GM13977 (cell line): ENCODE data around the gene GALNT15.

Source experiments
- DNase-seq: peaks from one replicate; pipeline ENCODE4 v3.0.0; 2012; ENCODE audit warnings: low spot score
- in situ Hi-C: fragments of 300-500 bp; cut with MboI; formaldehyde crosslinking; loops from one replicate; pipeline ENCODE4 v1.12.0; 2022; ENCODE audit warnings: low sequenced_read_pairs, low pct_unique_long_range_greater_than_20kb, mixed read lengths, inconsistent platforms; ENCODE audit not compliant: unreplicated experiment
- TF ChIP-seq, protein P1 (sequence below): IDR thresholded peaks from 2 replicates; pipeline ENCODE4 v1.5.1; 2012; ENCODE audit warnings: mild to moderate bottlenecking, control low read depth; ENCODE audit not compliant: insufficient read depth; ENCODE audit errors: extremely low read depth, missing control alignments

Gene GALNT15

DNA sequence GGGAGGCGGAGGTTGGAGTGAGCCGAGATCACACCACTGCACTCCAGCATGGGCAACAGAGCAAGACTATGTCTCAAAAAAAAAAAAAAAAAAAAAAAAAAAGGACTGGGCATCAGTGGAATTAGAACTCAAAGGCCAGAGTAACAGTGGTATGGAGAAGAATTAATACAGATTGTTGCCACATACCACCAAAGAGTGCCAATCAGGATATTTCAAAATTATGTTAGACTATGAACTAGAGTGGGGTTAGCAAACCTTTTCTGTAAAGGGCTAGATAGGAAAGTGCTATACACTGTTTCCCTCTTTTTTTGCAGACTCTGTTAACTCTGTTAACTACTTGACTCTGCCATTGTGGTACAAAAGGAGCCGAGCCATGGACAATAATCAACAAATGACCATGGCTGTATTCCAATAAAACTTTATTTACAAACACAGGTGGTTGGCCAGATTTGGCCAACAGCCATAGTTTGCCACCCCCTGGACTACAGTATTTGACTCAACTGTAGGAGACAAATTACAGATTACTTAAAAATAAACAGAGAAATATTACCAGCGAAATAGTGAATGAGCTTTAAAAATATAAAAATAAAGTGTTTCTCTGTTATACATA, 61.7 kb downstream of the GALNT15 start:
- TF ChIP-seq, protein P1, sequence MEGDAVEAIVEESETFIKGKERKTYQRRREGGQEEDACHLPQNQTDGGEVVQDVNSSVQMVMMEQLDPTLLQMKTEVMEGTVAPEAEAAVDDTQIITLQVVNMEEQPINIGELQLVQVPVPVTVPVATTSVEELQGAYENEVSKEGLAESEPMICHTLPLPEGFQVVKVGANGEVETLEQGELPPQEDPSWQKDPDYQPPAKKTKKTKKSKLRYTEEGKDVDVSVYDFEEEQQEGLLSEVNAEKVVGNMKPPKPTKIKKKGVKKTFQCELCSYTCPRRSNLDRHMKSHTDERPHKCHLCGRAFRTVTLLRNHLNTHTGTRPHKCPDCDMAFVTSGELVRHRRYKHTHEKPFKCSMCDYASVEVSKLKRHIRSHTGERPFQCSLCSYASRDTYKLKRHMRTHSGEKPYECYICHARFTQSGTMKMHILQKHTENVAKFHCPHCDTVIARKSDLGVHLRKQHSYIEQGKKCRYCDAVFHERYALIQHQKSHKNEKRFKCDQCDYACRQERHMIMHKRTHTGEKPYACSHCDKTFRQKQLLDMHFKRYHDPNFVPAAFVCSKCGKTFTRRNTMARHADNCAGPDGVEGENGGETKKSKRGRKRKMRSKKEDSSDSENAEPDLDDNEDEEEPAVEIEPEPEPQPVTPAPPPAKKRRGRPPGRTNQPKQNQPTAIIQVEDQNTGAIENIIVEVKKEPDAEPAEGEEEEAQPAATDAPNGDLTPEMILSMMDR = no peak
- in situ Hi-C loops = no loop called here
- DNase-seq = no peak

DNA sequence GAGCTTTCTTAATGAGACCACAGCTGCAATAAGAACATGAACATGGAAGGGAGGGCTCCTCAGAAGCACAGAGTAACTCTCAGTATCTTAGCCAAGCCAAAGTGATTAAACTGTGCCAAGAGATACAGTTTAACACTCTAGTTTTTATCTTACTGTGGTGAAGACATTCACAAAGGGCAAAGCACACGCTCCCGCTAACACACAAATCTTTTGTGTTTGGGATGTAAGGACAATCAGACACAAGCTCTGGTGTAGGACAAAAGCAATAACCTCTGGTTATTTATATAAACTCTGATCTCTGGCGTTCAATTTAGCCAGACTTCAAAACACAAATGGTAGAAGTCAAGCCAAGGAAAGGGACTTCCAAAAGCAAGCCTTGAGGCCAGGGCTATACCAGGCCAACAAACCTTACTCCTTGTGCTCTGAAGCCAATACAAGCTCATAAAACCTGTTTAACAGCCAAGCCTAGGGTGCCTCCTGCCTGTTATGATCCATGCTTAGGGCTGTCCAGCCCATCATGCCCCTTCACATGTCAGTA, 62.4 kb downstream of the GALNT15 start:
- no peak for DNase-seq
- in situ Hi-C loops = no loop called here
- TF ChIP-seq, protein P1 = no peak

DNA sequence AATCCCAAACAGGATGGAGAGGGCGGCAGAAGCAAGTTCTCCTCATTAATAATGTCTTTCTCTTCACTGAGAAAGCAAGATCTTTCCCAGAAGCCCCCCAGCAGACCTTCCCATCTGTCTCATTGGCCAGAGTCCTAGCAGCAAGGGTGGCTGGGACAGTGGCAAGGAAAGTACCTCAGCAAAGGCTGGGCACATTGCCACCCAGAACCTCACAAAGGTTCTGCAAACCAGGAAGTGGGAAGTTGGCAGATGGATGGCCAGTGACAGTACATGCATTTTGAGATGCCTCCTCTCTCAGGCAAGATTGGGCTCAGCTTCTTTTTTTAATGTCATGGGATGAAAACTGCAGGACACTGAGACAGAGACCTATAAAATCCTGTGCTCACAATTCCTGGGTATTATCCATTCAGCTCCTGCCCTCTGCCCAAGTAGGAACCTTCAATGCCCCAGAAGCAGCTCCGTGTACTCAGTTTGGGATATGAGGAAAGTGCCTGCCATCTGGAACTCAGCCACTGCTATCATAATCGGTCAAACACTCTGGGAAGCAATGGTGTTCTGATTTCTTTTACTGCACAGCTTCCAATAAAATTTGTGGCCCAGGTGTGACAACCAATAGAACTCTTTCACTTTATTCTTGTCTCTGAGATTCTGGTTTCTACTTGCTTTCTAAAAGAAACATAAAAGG, 64.7 kb downstream of the GALNT15 start:
- in situ Hi-C loops = no loop called here
- DNase-seq = no peak
- TF ChIP-seq, protein P1 = no peak

DNA sequence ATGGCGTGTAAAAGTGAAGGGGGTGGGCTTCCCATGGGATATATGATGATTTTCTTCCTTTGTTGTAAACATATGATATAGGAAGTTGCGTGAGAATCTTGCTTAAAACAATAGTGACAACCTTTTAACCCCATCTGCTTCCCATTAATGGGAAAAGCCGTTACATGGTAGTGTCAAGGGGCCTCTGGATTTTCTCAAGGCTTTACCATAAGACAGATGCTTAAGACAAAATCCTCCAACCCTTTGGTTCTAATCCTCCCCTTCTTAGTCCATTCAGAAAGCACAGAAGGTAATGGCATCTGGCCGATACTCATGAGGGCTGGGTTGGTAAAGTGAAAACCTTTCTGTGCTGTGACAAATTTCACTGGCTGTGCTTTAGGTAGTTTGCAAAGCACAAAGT, 65.3 kb downstream of the GALNT15 start:
- DNase-seq = no peak
- TF ChIP-seq, protein P1 = no peak
- in situ Hi-C loops = loop anchor here (10.0 kb wide), 1 partner anchor 185 kb away; no protein-coding TSS in a partner anchor

DNA sequence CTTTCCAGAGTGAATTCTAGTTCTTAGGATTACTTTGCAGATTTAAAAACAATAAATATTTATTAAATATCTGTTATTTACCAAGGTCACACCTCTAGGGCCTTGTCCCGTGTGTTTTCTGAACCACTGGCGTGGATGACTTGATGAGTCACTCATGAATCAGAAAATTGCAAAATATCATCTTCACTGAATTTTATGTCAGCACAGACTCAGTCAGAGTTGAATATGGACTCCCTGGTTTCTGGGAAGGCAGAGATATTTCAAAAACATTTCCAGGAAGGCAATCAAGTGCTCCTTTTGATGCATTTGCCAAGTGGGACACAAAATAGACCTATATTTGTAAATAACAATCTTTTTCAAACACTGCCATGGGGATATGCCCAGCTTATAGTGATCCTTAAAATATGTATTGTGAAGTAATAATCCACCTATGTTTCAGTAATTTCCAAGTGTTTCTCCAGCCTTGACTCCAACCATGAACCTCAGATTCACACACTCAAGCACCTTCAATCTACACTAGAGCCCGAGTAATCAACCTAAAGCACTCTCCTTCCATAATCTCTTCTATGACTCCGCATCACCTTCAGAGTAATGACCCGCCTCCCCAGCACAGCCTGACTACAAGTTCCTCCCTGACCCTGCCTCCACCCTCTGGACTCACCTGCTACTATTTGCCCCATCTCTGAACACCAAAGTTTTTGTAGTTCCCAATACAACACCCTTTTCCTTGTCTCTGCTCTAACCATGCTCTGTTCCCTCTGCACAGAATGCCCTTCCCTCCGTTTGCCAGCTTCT, 65.9 kb downstream of the GALNT15 start:
- in situ Hi-C loops = loop anchor here (10.0 kb wide), 1 partner anchor 186 kb away; no protein-coding TSS in a partner anchor
- TF ChIP-seq, protein P1 = no peak
- no peak for DNase-seq

DNA sequence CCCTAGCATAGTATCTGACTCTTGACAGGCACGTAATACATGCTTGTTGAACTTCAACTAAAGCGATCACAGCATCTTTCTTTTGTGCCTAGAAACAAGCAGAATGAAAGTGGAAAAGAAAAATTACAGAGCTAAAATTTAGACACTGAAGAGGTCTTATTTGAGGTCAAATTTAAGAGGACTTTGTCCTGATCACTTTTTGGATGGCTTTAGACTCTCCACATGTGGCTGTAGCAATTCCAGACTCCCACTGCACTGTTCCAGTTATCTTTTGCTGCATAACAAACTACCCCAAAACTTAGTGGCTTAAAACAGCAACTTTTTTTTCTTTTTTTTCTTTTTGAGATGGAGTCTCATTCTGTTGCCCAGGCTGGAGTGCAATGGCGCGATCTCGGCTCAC, 66.7 kb downstream of the GALNT15 start:
- TF ChIP-seq, protein P1 = no peak
- in situ Hi-C loops = loop anchor here (10.0 kb wide), 1 partner anchor 186 kb away; no protein-coding TSS in a partner anchor
- no peak for DNase-seq
